Femur (tissue), 1 donor: Measurements from ENCODE around the gene EID2B.
A peak's percentile ranks its signal among the peaks of the same experiment; 100 is the strongest.

Experiments used
- DNase-seq: peaks from one replicate; pipeline ENCODE4 v3.0.0-alpha.2; 2017

Gene EID2B

GRCh38 chr19:39532233-39533002 lies at the start of gene EID2B:
Gene EID2B, minus strand, starts transcription at chr19:39532852. Its CDS starts 50 bp downstream, at chr19:39532802.
- peak; percentile 98 for DNase-seq

- DNase-seq, result no peak
These were observed 49.8 kb upstream of the EID2B start for GRCh38 chr19:39582442-39582841.

- DNase-seq, result no peak
These were observed 36.0 kb upstream of the EID2B start for GRCh38 chr19:39568604-39569003.

- DNase-seq, result no peak
These were observed 33.4 kb upstream of the EID2B start for GRCh38 chr19:39566064-39566463.

GRCh38 chr19:39563408-39563807 lies 30.8 kb upstream of the EID2B start:
- no peak for DNase-seq

GRCh38 chr19:39558624-39559117 lies 26.0 kb upstream of the EID2B start:
- DNase-seq, result no peak

GRCh38 chr19:39557811-39558623 lies 25.4 kb upstream of the EID2B start:
- DNase-seq, result no peak

GRCh38 chr19:39555883-39556282 lies 23.2 kb upstream of the EID2B start:
- no peak for DNase-seq

GRCh38 chr19:39554701-39555311 lies 22.2 kb upstream of the EID2B start:
- DNase-seq, result no peak

GRCh38 chr19:39553082-39553652 lies 20.5 kb upstream of the EID2B start:
- no peak for DNase-seq

GRCh38 chr19:39550197-39550596 lies 17.5 kb upstream of the EID2B start:
- no peak for DNase-seq

- no peak for DNase-seq
These were observed 13.9 kb upstream of the EID2B start for GRCh38 chr19:39546599-39546998.

GRCh38 chr19:39544911-39545310 lies 12.3 kb upstream of the EID2B start:
- DNase-seq, result no peak

- no peak for DNase-seq
These were observed 11.7 kb upstream of the EID2B start for GRCh38 chr19:39544226-39544903.

- DNase-seq, result no peak
These were observed 10.8 kb upstream of the EID2B start for GRCh38 chr19:39543477-39543857.

- no peak for DNase-seq
These were observed 9.6 kb upstream of the EID2B start for GRCh38 chr19:39542206-39542605.

GRCh38 chr19:39540333-39540673 lies 7.7 kb upstream of the EID2B start:
- DNase-seq, result no peak

GRCh38 chr19:39539518-39540332 lies 7.1 kb upstream of the EID2B start, which contains the start of gene EID2:
Gene EID2, minus strand, starts transcription at chr19:39540161. Its CDS starts 82 bp downstream, at chr19:39540079.
- DNase-seq, result peak; percentile 98

GRCh38 chr19:39539165-39539517 lies 6.5 kb upstream of the EID2B start:
- DNase-seq, result no peak

GRCh38 chr19:39533791-39534190 lies 1.1 kb upstream of the EID2B start:
- DNase-seq, result no peak

GRCh38 chr19:39533003-39533512 lies 406 bp upstream of the EID2B start:
- DNase-seq, result no peak

- DNase-seq, result no peak
These were observed 819 bp downstream of the EID2B start for GRCh38 chr19:39531834-39532232.
